ENCODE measurements around the gene CST11.

DNA sequence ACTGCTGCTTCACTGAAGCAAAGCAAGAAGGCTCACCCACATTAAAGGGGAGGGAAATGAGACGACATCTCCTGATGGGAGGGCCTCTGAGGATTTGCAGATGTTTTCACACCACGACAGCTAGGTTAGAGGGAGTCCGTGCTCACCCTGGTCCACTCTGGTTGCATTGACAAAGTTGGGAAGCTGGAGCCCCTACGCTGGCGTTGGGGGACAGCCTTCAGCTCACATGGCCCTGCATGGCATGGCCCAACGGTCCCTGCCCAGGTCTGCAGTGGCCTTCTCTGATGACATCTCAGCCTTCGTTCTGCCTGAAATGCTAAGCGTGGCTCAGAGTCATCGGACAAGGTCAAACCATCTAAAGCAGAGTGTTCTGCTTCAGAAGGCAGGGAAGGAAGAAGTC, 27.5 kb downstream of the CST11 start:
- no peak for TF ChIP-seq SP1 (IDR thresholded peaks at IDR 0.05)
- TF ChIP-seq, protein P1, sequence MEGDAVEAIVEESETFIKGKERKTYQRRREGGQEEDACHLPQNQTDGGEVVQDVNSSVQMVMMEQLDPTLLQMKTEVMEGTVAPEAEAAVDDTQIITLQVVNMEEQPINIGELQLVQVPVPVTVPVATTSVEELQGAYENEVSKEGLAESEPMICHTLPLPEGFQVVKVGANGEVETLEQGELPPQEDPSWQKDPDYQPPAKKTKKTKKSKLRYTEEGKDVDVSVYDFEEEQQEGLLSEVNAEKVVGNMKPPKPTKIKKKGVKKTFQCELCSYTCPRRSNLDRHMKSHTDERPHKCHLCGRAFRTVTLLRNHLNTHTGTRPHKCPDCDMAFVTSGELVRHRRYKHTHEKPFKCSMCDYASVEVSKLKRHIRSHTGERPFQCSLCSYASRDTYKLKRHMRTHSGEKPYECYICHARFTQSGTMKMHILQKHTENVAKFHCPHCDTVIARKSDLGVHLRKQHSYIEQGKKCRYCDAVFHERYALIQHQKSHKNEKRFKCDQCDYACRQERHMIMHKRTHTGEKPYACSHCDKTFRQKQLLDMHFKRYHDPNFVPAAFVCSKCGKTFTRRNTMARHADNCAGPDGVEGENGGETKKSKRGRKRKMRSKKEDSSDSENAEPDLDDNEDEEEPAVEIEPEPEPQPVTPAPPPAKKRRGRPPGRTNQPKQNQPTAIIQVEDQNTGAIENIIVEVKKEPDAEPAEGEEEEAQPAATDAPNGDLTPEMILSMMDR (IDR thresholded peaks at IDR 0.05; ENCODE audit: low read depth, low read length, missing input control), result no peak
- no peak for TF ChIP-seq TAF1 (conservative IDR thresholded peaks at IDR 0.05)
- TF ChIP-seq, protein P2, sequence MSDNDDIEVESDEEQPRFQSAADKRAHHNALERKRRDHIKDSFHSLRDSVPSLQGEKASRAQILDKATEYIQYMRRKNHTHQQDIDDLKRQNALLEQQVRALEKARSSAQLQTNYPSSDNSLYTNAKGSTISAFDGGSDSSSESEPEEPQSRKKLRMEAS (IDR thresholded peaks at IDR 0.05), result no peak
- TF ChIP-seq, protein P3, sequence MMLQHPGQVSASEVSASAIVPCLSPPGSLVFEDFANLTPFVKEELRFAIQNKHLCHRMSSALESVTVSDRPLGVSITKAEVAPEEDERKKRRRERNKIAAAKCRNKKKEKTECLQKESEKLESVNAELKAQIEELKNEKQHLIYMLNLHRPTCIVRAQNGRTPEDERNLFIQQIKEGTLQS (IDR thresholded peaks at IDR 0.05), result no peak
- TF ChIP-seq GABPA (IDR thresholded peaks at IDR 0.05 in 1 of 2, conservative IDR thresholded peaks at IDR 0.05 in 1 of 2), result no peak
- TF ChIP-seq EGR1 (IDR thresholded peaks at IDR 0.05; ENCODE audit: low read depth in 2 of 2), result no peak
- TF ChIP-seq NR2F2 (IDR thresholded peaks at IDR 0.05), result no peak
- TF ChIP-seq YY1 (IDR thresholded peaks at IDR 0.05), result no peak
- no peak for TF ChIP-seq RAD21 (IDR thresholded peaks at IDR 0.05)
- TF ChIP-seq, protein P4, sequence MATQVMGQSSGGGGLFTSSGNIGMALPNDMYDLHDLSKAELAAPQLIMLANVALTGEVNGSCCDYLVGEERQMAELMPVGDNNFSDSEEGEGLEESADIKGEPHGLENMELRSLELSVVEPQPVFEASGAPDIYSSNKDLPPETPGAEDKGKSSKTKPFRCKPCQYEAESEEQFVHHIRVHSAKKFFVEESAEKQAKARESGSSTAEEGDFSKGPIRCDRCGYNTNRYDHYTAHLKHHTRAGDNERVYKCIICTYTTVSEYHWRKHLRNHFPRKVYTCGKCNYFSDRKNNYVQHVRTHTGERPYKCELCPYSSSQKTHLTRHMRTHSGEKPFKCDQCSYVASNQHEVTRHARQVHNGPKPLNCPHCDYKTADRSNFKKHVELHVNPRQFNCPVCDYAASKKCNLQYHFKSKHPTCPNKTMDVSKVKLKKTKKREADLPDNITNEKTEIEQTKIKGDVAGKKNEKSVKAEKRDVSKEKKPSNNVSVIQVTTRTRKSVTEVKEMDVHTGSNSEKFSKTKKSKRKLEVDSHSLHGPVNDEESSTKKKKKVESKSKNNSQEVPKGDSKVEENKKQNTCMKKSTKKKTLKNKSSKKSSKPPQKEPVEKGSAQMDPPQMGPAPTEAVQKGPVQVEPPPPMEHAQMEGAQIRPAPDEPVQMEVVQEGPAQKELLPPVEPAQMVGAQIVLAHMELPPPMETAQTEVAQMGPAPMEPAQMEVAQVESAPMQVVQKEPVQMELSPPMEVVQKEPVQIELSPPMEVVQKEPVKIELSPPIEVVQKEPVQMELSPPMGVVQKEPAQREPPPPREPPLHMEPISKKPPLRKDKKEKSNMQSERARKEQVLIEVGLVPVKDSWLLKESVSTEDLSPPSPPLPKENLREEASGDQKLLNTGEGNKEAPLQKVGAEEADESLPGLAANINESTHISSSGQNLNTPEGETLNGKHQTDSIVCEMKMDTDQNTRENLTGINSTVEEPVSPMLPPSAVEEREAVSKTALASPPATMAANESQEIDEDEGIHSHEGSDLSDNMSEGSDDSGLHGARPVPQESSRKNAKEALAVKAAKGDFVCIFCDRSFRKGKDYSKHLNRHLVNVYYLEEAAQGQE (IDR thresholded peaks at IDR 0.05), result no peak
- no peak for TF ChIP-seq HNF4G (IDR thresholded peaks at IDR 0.05)
- no peak for TF ChIP-seq JUND (IDR thresholded peaks at IDR 0.05)
- TF ChIP-seq, protein P5, sequence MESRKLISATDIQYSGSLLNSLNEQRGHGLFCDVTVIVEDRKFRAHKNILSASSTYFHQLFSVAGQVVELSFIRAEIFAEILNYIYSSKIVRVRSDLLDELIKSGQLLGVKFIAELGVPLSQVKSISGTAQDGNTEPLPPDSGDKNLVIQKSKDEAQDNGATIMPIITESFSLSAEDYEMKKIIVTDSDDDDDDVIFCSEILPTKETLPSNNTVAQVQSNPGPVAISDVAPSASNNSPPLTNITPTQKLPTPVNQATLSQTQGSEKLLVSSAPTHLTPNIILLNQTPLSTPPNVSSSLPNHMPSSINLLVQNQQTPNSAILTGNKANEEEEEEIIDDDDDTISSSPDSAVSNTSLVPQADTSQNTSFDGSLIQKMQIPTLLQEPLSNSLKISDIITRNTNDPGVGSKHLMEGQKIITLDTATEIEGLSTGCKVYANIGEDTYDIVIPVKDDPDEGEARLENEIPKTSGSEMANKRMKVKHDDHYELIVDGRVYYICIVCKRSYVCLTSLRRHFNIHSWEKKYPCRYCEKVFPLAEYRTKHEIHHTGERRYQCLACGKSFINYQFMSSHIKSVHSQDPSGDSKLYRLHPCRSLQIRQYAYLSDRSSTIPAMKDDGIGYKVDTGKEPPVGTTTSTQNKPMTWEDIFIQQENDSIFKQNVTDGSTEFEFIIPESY (IDR thresholded peaks at IDR 0.05), result no peak
